ENCODE data around the gene SCRN1. TPM values are rescaled to one million over a fixed set of nuclear protein-coding genes. Genes with fewer than 3 reads are reported as not detected.

The SCRN1 gene
- total and polyA plus RNA-seq, 2 donors (not counting 1 experiment from before 2014, with no cell fraction given) = 124 to 142 TPM

GRCh38 chr7:29896685-29897411 lies 92.8 kb downstream of the SCRN1 start:
- peak in 1 of 2 donors; percentile 19 for DNase-seq (ENCODE audit: low read depth in 2 of 2)
- Histone ChIP-seq H3K36me3 (ENCODE audit: control insufficient read depth, insufficient read depth, low read length) (no peaks in the 10 kb centered on the region), H3K4me3 (replicated peaks in 1 of 4; ENCODE audit: control extremely low read depth in 1 of 4, insufficient read depth in 1 of 4, low read depth in 3 of 4, low read length in 4 of 4) (no peak overlapping the region), H4K20me1 (ENCODE audit: control insufficient read depth, extremely low read depth, insufficient read depth, low read length) (no peaks in the 10 kb centered on the region), H3K4me2 (ENCODE audit: extremely low read depth, insufficient read depth, low read length) (no peak overlapping the region), H2AFZ (ENCODE audit: low read length) (no peak overlapping the region), H3K4me1 (ENCODE audit: control insufficient read depth, extremely low read depth, insufficient read depth, low read length) (no peaks in the 10 kb centered on the region), H3K9me3 (ENCODE audit: control insufficient read depth, insufficient read depth, low read depth, low read length) (no peaks in the 10 kb centered on the region), H3K79me2 (ENCODE audit: control insufficient read depth, insufficient read depth, low read length) (no peaks in the 10 kb centered on the region), H3K9ac (ENCODE audit: insufficient read depth, low read length) (no peak overlapping the region), H3K27me3 (ENCODE audit: control insufficient read depth, insufficient read depth, low read length) (peaks cover 2% of the 10 kb centered on the region), H3K27ac (ENCODE audit: insufficient read depth, low read length) (no peak overlapping the region)
- TF ChIP-seq EZH2 (IDR thresholded peaks at IDR 0.05; ENCODE audit: low read length, missing control alignments) = no peak

GRCh38 chr7:29895559-29895958 lies 94.0 kb downstream of the SCRN1 start:
- Histone ChIP-seq H3K4me3 (replicated peaks in 1 of 4; ENCODE audit: control extremely low read depth in 1 of 4, insufficient read depth in 1 of 4, low read depth in 3 of 4, low read length in 4 of 4) (no peak overlapping the region), H3K36me3 (ENCODE audit: control insufficient read depth, insufficient read depth, low read length) (no peaks in the 10 kb centered on the region), H3K9me3 (ENCODE audit: control insufficient read depth, insufficient read depth, low read depth, low read length) (no peaks in the 10 kb centered on the region), H3K4me1 (ENCODE audit: control insufficient read depth, extremely low read depth, insufficient read depth, low read length) (no peaks in the 10 kb centered on the region), H3K27me3 (ENCODE audit: control insufficient read depth, insufficient read depth, low read length) (peaks cover 2% of the 10 kb centered on the region), H3K27ac (ENCODE audit: insufficient read depth, low read length) (no peak overlapping the region), H2AFZ (ENCODE audit: low read length) (no peak overlapping the region), H4K20me1 (ENCODE audit: control insufficient read depth, extremely low read depth, insufficient read depth, low read length) (no peaks in the 10 kb centered on the region), H3K9ac (ENCODE audit: insufficient read depth, low read length) (no peak overlapping the region), H3K4me2 (ENCODE audit: extremely low read depth, insufficient read depth, low read length) (no peak overlapping the region), H3K79me2 (ENCODE audit: control insufficient read depth, insufficient read depth, low read length) (no peaks in the 10 kb centered on the region)
- DNase-seq (ENCODE audit: low read depth in 2 of 2) = no peak
- TF ChIP-seq CTCF (conservative IDR thresholded peaks at IDR 0.05 in 1 of 2, IDR thresholded peaks at IDR 0.05 in 1 of 2; ENCODE audit: low read depth in 1 of 2, low read length in 2 of 2) (no peak), EZH2 (IDR thresholded peaks at IDR 0.05; ENCODE audit: low read length, missing control alignments) (no peak)

- Histone ChIP-seq H3K9me3 (ENCODE audit: control insufficient read depth, insufficient read depth, low read depth, low read length) (no peaks in the 10 kb centered on the region), H3K4me3 (replicated peaks in 1 of 4; ENCODE audit: control extremely low read depth in 1 of 4, insufficient read depth in 1 of 4, low read depth in 3 of 4, low read length in 4 of 4) (no peak overlapping the region), H3K9ac (ENCODE audit: insufficient read depth, low read length) (no peak overlapping the region), H2AFZ (ENCODE audit: low read length) (no peak overlapping the region), H3K36me3 (ENCODE audit: control insufficient read depth, insufficient read depth, low read length) (no peaks in the 10 kb centered on the region), H3K27ac (ENCODE audit: insufficient read depth, low read length) (no peak overlapping the region), H3K27me3 (ENCODE audit: control insufficient read depth, insufficient read depth, low read length) (peaks cover 2% of the 10 kb centered on the region), H3K4me2 (ENCODE audit: extremely low read depth, insufficient read depth, low read length) (no peak overlapping the region), H3K79me2 (ENCODE audit: control insufficient read depth, insufficient read depth, low read length) (no peaks in the 10 kb centered on the region), H3K4me1 (ENCODE audit: control insufficient read depth, extremely low read depth, insufficient read depth, low read length) (no peaks in the 10 kb centered on the region), H4K20me1 (ENCODE audit: control insufficient read depth, extremely low read depth, insufficient read depth, low read length) (no peaks in the 10 kb centered on the region)
- no peak for DNase-seq (ENCODE audit: low read depth in 2 of 2)
- no peak for TF ChIP-seq CTCF (conservative IDR thresholded peaks at IDR 0.05 in 1 of 2, IDR thresholded peaks at IDR 0.05 in 1 of 2; ENCODE audit: low read depth in 1 of 2, low read length in 2 of 2)
- TF ChIP-seq EZH2 (IDR thresholded peaks at IDR 0.05; ENCODE audit: low read length, missing control alignments) = no peak
Measured at GRCh38 chr7:29894256-29894655, 95.3 kb downstream of the SCRN1 start.

All from fibroblast of lung (primary cell).